Natural killer cell treated with Interleukin-12 subunit alpha and Interleukin-12 subunit beta and Interleukin-15 and Interleukin-18, amount 100 ng/mL, for 72 hours (primary cell): ENCODE measurements around the gene GDF15. TPM values are rescaled to one million over a fixed set of nuclear protein-coding genes. Genes with fewer than 3 reads are reported as not detected.

Experiments
- ATAC-seq, 2 donors: fragments of 150-1000 bp; cut with Tn5 transposase in 1 of 2; sonication (Bioruptor Pico), chemical (Tn5 transposase) in 1 of 2; 2 replicates each; pipeline ENCODE4 v1.10.0; 2021
- DNase-seq: peaks from one replicate; pipeline ENCODE4 v3.0.0; 2022; ENCODE audit warnings: low spot score
- H3K27ac Mint-ChIP-seq, 2 donors: 1 replicate in 1 of 2; 2 replicates in 1 of 2; pipeline ENCODE4 v1.8.0; 2022; ENCODE audit warnings: mixed read lengths in 2 of 2, mild to moderate bottlenecking in 1 of 2, moderate library complexity in 1 of 2
- H3K27me3 Mint-ChIP-seq, 2 donors: 1 replicate in 1 of 2; 2 replicates in 1 of 2; pipeline ENCODE4 v1.8.0; 2022; ENCODE audit warnings: mixed read lengths in 2 of 2
- H3K36me3 Mint-ChIP-seq: one replicate; pipeline ENCODE4 v1.8.0; 2022; ENCODE audit warnings: mixed read lengths
- H3K4me1 Mint-ChIP-seq, 2 donors: 1 replicate in 1 of 2; 2 replicates in 1 of 2; pipeline ENCODE4 v1.8.0; 2022; ENCODE audit warnings: low read depth in 2 of 2, mixed read lengths in 2 of 2, mild to moderate bottlenecking in 1 of 2
- H3K4me3 Mint-ChIP-seq: one replicate; pipeline ENCODE4 v1.8.0; 2022; ENCODE audit warnings: mixed read lengths
- H3K9me3 Mint-ChIP-seq: 2 replicates; pipeline ENCODE4 v1.8.0; 2022; ENCODE audit warnings: mixed read lengths
- total RNA-seq, 2 donors: library from RNA; stranded (reverse); gene quantifications; one replicate each; pipeline ENCODE4 v1.2.3, GENCODE V29; 2022

The GDF15 gene
- total RNA-seq, 2 donors from 2014 or later = 0.71 TPM; not detected in 1

- Mint-ChIP-seq H3K4me1 (peaks cover 30 to 37% of the 10 kb centered on the region in 2 donors), H3K4me3 (no peak overlapping the region), H3K27ac (peak overlapping the region in 1 of 2 donors; percentile 23), H3K9me3 (no peaks in the 10 kb centered on the region), H3K36me3 (no peaks in the 10 kb centered on the region), H3K27me3 (no peaks in the 10 kb centered on the region)
- ATAC-seq (no peak), DNase-seq (no peak)
These were observed 26.8 kb downstream of the GDF15 start for GRCh38 chr19:18412610-18413239.

DNA sequence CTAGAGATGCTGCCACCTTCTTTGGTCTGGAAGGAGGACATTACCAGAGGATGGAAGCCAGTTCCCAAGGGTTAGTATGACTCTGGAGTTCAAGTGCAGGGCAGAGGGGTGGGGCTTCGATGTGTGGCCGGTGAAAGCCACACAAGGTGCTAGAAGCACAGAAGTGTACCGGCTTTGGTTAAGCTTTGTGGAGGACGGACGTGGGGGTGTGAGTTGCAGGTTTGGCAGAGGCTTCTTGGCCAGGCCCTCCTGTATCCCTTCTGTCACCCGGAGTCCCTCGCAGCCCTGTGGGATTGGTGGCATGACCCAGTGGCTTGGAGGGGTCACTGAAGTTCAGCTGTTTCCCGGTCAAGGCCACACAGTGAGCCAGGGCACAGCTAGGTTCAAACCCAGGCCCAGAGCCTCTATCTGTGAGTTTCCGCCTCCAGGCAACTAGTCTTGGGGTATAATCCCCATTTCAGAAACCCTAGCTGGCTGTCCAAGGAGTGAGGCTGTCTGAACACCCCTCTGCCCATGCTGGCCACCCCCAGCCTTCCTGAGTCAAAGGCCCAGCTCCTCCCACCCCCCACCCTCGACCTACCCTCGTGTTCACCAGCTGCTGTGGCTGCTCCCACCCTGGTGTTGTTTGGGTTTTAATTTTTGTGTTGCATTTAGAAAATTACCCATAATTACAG, 28.7 kb downstream of the GDF15 start:
- Mint-ChIP-seq H3K9me3 (no peaks in the 10 kb centered on the region), H3K27ac (peak overlapping the region; percentile 43 to 50), H3K4me1 (peaks cover 42 to 50% of the 10 kb centered on the region in 2 donors), H3K36me3 (no peaks in the 10 kb centered on the region), H3K27me3 (no peaks in the 10 kb centered on the region), H3K4me3 (peak overlapping the region; percentile 38)
- ATAC-seq (no peak), DNase-seq (no peak)

- H3K36me3 Mint-ChIP-seq = no peaks in the 10 kb centered on the region
These were observed 29.4 kb downstream of the GDF15 start for GRCh38 chr19:18415178-18415867.

GRCh38 chr19:18416778-18417249, 30.9 kb downstream of the GDF15 start:
- Mint-ChIP-seq H3K9me3 (no peaks in the 10 kb centered on the region), H3K36me3 (no peaks in the 10 kb centered on the region), H3K4me1 (peaks cover 52 to 54% of the 10 kb centered on the region in 2 donors), H3K27ac (peak overlapping the region; percentile 85 to 86), H3K4me3 (peak overlapping the region; percentile 80), H3K27me3 (no peaks in the 10 kb centered on the region)
- DNase-seq (peak; percentile 88), ATAC-seq (peak; percentile 45 to 60)

More at GRCh38 chr19:18415178-18415867, 29.4 kb downstream of the GDF15 start:
- H3K9me3 Mint-ChIP-seq = no peaks in the 10 kb centered on the region
- H3K27ac Mint-ChIP-seq = peak overlapping the region in 1 of 2 donors; percentile 61
- peaks cover 44 to 52% of the 10 kb centered on the region in 2 donors for H3K4me1 Mint-ChIP-seq
- ATAC-seq (no peak), DNase-seq (no peak)
- peak overlapping the region; percentile 80 for H3K4me3 Mint-ChIP-seq
- no peaks in the 10 kb centered on the region for H3K27me3 Mint-ChIP-seq

DNA sequence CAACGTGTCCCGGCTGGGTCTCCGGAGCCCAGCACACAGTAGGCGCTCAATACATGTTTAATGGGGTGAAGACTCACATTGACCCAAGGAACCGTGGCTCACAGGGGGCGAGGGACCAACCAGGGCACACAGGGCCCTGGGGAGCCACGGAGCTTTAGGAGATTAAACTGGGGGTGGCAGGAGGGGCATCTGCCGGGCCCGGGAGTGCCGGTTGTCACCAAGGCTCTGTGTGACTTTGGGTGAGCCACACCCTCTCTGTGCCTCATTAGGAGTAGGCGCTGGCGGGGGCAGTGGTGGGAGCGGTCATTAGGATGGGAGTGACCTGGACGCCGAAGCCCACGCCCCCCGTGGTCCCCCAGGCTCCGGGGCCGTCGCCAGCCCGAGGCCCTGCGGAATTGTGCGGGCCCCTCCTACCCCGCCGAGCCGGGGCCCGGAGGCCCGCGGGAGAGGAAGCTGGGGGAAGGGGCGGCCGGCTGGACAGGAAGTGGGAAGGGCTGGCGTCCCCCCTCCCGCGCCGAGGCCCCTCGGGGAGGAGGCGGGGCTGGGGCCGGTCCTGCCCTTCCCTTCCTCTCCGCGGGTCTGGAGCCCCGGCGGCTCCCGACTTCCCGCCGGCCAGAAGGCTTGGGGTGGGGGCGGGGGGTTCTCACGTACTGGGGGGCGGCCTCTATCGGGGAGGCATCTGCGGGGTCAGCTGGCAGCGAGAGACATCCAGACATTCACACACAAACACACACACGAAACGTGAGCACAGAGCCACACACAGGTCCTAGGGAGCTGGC, 31.5 kb downstream of the GDF15 start:
- Mint-ChIP-seq H3K36me3 (no peaks in the 10 kb centered on the region), H3K4me1 (peaks cover 57 to 58% of the 10 kb centered on the region in 2 donors), H3K9me3 (no peaks in the 10 kb centered on the region), H3K27me3 (no peaks in the 10 kb centered on the region), H3K27ac (peak overlapping the region; percentile 85 to 86), H3K4me3 (peak overlapping the region; percentile 85)
- DNase-seq = peak; percentile 82
- ATAC-seq = peak; percentile 43 to 56

- Mint-ChIP-seq H3K4me1 (peaks cover 63% of the 10 kb centered on the region in 2 donors), H3K4me3 (peak overlapping the region; percentile 85), H3K27me3 (no peaks in the 10 kb centered on the region), H3K27ac (peak overlapping the region; percentile 68 to 86), H3K36me3 (no peaks in the 10 kb centered on the region), H3K9me3 (no peaks in the 10 kb centered on the region)
- no peak for DNase-seq
- no peak for ATAC-seq
These were observed 32.1 kb downstream of the GDF15 start for GRCh38 chr19:18418029-18418482.

DNA sequence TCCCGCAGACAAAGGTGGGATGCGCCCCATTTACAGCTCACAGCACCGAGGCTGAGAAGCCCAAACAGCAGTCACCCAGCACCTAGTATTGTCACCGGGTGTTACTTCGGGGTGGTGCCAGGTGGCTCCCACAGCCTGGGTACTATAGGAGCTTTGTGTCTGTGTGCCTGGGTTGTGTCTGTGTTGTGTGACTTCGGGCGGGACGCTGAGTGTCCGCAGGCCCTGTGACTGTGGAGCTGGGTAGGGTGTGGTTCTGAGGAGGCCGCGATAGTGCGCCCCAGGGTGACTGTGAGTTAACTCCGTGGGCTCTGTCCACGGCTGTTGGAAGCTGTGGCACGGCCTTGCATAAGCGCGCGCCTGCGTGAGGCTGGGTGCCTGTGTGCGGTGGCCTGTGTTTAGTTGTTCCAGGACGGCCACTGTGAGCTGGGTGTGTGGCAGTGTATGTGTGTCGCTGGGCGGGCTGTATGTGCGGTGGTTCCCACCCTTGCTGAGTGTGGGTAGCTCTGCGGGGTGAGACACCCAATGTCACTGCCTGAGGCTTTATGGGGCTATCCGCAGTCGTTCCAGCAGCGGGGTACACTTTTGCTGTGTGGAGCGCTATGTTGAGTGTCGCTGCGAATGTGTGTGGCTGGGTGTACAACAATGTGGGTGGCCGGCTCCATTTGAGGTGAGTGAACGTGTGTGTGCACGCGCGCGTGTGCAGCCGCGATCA, 32.7 kb downstream of the GDF15 start:
- Mint-ChIP-seq H3K9me3 (no peaks in the 10 kb centered on the region), H3K27me3 (no peaks in the 10 kb centered on the region), H3K4me1 (peaks cover 66% of the 10 kb centered on the region in 2 donors), H3K36me3 (no peaks in the 10 kb centered on the region), H3K4me3 (peak overlapping the region; percentile 85), H3K27ac (peak overlapping the region; percentile 68 to 86)
- peak; percentile 75 for DNase-seq
- peak; percentile 31 to 57 for ATAC-seq

DNA sequence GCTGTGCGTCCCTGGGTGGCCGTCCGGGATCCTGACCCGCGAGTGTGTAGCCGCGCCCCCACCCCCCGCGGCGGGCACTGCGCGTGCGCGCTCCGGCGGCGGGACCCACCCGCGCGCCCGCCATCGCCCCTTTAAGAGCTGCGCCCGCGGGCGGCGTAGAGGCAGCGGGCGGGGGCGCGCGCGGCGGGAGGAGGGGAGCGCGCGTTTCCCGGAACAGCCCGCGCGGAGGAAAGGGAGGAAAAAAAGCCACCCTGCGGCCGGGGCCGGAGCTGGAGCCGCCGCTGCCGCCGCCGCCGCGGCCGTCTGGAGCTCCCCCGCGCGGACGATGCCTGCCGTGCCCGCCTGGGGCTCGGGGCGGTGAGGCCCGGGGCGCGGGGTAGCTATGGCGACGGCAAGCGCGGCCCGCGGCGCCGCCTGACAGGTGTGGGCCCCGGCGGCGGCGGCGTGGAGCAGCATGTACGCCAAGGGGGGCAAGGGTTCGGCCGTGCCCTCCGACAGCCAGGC, 33.3 kb downstream of the GDF15 start, which contains the start of gene SSBP4:
SSBP4 (plus strand) TSS at position 204 of the 504 bp plus-strand sequence; CDS start at position 455, 251 bp downstream.
- Mint-ChIP-seq H3K9me3 (no peaks in the 10 kb centered on the region), H3K4me1 (peaks cover 62 to 67% of the 10 kb centered on the region in 2 donors), H3K27ac (peak within 1 kb of the TSS; percentile 91 to 94), H3K4me3 (peak within 1 kb of the TSS; percentile 94), H3K36me3 (no peaks in the 10 kb centered on the region), H3K27me3 (no peaks in the 10 kb centered on the region)
- ATAC-seq (peak; percentile 61 to 73), DNase-seq (peak; percentile 87)

- peak overlapping the region; percentile 94 for H3K4me3 Mint-ChIP-seq
- peaks cover 57 to 62% of the 10 kb centered on the region in 2 donors for H3K4me1 Mint-ChIP-seq
- peak overlapping the region; percentile 91 to 94 for H3K27ac Mint-ChIP-seq
- H3K27me3 Mint-ChIP-seq = no peaks in the 10 kb centered on the region
- H3K9me3 Mint-ChIP-seq = no peaks in the 10 kb centered on the region
- DNase-seq (peak; percentile 71), ATAC-seq (peak; percentile 1 to 15)
- H3K36me3 Mint-ChIP-seq = no peaks in the 10 kb centered on the region
These were observed 33.9 kb downstream of the GDF15 start for GRCh38 chr19:18419699-18420460.

DNA sequence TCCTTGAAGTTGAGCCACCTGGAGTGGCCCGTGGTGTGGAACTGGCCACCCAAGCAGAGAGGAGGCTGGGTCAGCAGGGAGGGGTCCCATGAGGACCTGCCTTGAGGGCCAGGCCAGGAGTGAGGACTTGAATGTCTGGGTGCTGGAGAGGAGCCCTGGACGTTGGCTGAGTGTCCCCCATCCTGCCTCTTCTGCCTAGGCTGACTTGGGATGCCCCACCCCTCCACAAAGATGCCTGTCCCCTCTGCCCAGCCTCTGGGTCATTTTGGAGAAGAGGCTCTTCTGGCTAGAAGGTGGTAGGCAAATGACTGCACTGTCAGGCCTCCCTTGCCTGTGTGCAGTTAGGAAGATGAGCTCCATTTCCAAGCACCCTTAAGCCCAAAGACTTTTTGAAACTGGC, 35.0 kb downstream of the GDF15 start:
- DNase-seq (no peak), ATAC-seq (no peak)
- no peaks in the 10 kb centered on the region for H3K27me3 Mint-ChIP-seq
- no peaks in the 10 kb centered on the region for H3K36me3 Mint-ChIP-seq
- peak overlapping the region; percentile 91 to 94 for H3K27ac Mint-ChIP-seq
- no peaks in the 10 kb centered on the region for H3K9me3 Mint-ChIP-seq
- peaks cover 54 to 62% of the 10 kb centered on the region in 2 donors for H3K4me1 Mint-ChIP-seq
- H3K4me3 Mint-ChIP-seq = peak overlapping the region; percentile 94

DNA sequence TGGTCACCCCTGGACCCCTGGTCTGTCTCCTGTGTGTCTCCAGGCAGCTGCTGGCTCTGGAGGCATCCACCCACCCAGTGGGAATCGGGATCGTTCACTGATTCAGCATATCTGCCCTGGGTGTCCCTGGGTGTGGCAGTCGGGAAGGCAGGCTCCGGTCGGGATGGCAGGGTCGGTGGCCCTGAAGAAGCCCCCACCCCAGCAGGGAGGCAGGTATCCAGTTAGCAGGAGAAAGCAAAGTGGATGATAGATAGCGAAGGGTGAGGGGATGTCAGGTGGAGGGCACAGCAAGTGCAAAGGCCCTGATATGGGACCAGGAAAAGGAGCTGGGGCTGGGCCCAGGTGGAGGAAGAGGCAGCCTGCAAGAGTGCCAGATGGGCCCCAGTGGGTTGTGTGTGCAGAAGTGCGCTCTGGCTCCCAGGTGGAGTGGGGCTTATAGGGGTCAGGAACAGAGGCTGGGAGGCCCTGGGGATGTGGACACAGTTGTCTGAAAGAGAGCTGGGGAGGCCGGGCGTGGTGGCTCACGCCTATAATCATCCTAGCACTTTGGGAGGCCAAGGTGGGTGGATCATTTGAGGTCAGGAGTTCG, 35.5 kb downstream of the GDF15 start:
- peaks cover 51 to 60% of the 10 kb centered on the region in 2 donors for H3K4me1 Mint-ChIP-seq
- no peaks in the 10 kb centered on the region for H3K27me3 Mint-ChIP-seq
- ATAC-seq (no peak), DNase-seq (no peak)
- peak overlapping the region; percentile 91 to 94 for H3K27ac Mint-ChIP-seq
- H3K36me3 Mint-ChIP-seq = no peaks in the 10 kb centered on the region
- H3K9me3 Mint-ChIP-seq = no peaks in the 10 kb centered on the region
- H3K4me3 Mint-ChIP-seq = peak overlapping the region; percentile 94
